HUDEP-2 (cell line): ENCODE data around the gene TMEM256.

Experiments
- DNase-seq, 76 experiments: peaks; one replicate each; lab custom pipeline; 2025; ENCODE audit not compliant: unreplicated experiment in 76 of 76; lab: John Stamatoyannopoulos, UW

The TMEM256 gene

DNA sequence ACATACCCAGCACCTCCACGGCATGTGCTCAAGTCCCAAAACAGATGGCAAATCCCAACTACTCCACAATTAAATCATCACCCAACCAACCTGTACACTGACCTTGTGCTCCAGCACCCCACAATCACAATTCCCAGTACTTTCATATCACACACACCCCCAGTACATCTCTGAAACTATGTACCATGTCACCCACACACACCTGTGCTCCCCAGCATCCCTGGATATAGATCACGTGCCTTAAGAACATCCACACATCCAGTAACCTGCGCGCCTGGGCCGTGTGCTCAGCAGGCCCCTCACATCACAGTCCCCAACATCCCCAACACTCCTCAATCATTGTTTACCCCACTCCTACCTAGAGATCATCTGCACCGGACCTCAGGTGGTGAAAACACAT lies 5.8 kb upstream of the TMEM256 start:
- no peak for DNase-seq

- no peak for DNase-seq
Measured at GRCh38 chr17:7408863-7409262, 5.0 kb upstream of the TMEM256 start.

DNA sequence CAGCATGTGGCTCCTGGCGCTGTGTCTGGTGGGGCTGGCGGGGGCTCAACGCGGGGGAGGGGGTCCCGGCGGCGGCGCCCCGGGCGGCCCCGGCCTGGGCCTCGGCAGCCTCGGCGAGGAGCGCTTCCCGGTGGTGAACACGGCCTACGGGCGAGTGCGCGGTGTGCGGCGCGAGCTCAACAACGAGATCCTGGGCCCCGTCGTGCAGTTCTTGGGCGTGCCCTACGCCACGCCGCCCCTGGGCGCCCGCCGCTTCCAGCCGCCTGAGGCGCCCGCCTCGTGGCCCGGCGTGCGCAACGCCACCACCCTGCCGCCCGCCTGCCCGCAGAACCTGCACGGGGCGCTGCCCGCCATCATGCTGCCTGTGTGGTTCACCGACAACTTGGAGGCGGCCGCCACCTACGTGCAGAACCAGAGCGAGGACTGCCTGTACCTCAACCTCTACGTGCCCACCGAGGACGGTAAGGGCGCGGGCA lies 4.4 kb upstream of the TMEM256 start:
- peak in 4 of 76 experiments; percentile 9 to 17 (median 13) for DNase-seq

- DNase-seq = no peak
Measured at GRCh38 chr17:7407485-7408251, 3.8 kb upstream of the TMEM256 start, which contains the start of gene NLGN2. TSS of gene NLGN2 (plus strand) at chr17:7407845. CDS start at chr17:7408256, 411 bp downstream.

DNA sequence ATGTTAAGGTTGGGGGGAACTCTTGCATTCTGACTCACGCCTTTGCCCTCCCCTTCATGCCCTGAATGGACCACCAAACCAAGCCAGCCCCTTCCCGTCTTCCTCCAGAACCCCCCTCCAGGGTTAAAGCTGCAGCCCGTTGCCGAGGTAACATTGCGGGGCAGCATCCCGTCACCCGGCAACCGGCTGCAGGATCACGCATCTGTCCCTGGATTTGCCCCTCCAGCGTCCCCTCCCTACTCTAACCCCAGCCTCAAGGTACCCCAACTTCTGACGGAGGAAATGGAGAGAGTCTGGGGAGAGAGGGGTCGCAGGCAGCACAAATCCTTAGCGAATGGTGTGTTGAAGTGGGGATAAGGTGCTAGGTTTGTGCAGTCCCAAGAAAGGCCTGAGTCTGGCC lies 3.2 kb upstream of the TMEM256 start:
- DNase-seq = no peak

GRCh38 chr17:7406235-7406825 lies 2.4 kb upstream of the TMEM256 start:
- DNase-seq = no peak

GRCh38 chr17:7405350-7406234 lies 1.7 kb upstream of the TMEM256 start:
- no peak for DNase-seq

- DNase-seq = peak in 22 of 76 experiments; percentile 20 to 74 (median 58)
Measured at GRCh38 chr17:7404737-7405349, 946 bp upstream of the TMEM256 start.

GRCh38 chr17:7403727-7403976 lies 245 bp downstream of the TMEM256 start:
- DNase-seq = peak in 34 of 76 experiments; percentile 43 to 80 (median 65)

- DNase-seq = peak in 12 of 76 experiments; percentile 26 to 55 (median 40)
Measured at GRCh38 chr17:7403043-7403726, 712 bp downstream of the TMEM256 start.

GRCh38 chr17:7398612-7399011 lies 5.3 kb downstream of the TMEM256 start:
- DNase-seq = no peak

DNA sequence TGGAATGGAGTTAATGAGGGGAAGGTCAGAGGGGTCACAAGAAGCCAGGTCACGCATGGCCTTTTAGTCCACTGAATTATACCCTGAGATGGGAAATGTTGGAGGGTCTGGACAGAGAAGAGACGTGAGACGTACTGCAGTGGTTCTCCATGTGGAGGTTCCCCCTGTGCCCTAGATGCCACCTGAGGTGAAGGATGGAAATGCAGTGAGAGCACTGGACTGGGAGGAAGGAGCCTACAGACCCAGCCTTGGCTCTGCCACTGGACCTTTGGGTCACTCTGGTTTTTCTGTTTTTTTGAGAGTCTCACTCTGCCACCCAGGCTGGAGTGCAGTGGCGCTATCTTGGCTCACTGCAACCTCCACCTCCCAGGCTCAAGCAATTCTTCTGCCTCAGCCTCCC lies 7.8 kb downstream of the TMEM256 start:
- DNase-seq = peak in 1 of 76 experiments; percentile 4

DNA sequence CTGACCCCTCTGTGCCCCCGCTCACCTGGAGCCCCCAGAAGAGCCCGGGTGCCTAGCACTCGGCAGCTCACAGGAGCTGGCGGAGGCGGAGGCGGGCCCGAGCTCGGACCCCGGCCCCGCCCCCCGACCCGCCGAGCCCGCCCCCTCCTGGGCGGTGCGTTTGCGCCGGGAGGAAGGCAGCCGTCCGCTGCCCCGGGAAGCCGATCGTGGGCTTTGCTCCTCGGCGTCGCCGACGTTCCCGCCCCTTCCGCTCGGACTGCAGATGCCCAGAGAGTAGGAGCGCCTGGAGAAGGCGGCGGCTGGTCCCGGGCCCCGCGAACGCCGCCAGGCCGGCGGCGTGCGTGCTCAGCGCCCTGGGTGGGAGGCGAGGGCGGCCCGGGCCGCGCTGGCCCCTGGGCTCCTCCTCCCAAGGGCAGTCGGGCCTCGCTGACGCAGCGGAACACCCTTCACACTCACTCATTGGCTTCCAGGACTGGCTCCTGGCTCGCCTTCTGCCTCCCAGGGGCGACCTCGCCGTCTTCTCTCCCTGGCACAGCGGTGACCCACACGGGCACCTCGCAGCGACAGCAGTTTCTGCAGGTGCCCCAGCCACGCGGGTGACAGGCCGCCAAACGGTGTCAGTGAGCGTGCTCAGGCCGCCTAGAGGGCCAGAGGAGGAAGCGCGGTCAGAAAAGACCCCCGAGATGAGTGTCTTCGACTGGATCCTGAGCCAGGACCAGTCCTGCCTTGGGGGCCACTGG lies 9.3 kb downstream of the TMEM256 start, which contains the start of gene PLSCR3:
TSS of gene PLSCR3 (minus strand) at position 74 of the 740 bp plus-strand sequence. CDS start 415 bp downstream, outside the sequence.
- DNase-seq = peak in 66 of 76 experiments; percentile 28 to 87 (median 72)

DNA sequence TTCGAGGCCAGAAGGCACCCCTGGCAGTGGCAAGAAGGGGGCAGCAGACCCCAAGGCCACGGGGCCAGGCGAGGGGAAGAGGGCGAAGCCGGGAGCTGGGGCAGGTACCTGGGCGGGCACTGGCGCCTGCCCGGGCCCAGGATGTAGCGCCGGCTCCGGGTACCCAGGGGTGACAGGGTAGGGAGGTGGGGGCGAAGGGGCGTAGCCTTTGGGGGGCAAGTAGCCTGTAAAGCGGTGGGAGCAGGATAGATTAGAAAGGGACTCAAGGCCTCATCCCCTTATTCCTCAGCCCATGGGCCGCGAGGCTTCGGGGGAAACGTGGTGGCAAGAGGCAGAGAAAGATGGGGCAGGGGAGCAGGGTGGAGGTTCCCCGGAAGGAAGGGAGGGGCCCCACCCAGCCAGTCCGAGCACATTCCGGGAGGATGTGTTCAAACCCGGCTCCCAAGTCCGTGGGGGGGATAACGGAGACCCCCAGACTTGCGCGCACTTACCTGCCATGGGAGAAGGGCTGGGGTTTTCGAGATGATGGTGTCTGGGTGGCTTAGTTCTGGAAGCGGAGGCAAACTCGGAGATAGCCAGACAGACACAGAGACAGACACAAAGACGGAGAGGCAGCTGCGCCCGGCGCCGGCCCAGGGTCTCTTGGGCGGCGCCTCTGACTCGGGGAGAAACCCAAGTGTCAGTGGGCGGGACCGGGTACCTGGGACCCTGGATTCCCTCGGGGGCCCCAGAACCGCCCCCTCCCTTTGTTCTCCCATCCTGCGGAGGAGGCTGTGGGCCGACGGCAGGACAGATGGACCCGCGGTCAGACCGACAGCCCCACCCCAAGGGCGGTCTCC lies 10.1 kb downstream of the TMEM256 start:
- peak in 1 of 76 experiments; percentile 31 for DNase-seq

- no peak for DNase-seq
Measured at GRCh38 chr17:7392696-7393612, 10.9 kb downstream of the TMEM256 start.

- DNase-seq = no peak
Measured at GRCh38 chr17:7391307-7391706, 12.6 kb downstream of the TMEM256 start.
